ENCODE measurements around the gene BPIFA2.

DNA sequence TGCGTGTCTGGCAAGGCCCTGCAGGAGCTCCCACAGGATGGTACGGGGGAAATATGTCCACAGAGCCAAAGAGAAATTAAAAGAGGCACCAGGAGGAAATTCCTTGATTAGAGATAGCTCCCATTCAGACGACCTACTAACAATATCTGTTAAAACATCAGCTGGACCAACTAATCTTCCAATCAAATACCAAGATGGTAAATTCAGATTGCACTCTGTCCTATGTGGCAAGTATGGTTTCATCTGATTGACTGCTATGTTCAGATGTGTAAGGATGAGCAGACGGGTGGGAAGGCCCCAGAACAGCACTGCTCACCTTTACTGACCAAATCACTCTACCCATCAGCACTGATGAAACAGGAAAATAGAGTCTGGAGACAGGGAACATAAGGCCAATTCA is 19.5 kb downstream of the BPIFA2 start:
- TF ChIP-seq EZH2 (IDR thresholded peaks at IDR 0.05; ENCODE audit: insufficient read depth, poor library complexity, severe bottlenecking) (no peak), EZH2phosphoT487 (IDR thresholded peaks at IDR 0.05; ENCODE audit: insufficient read depth, low read depth) (no peak)
